SKM-1 (cell line): ENCODE results near the gene SGSM2.

ENCODE experiments used
- DNase-seq: peaks from one replicate; lab custom pipeline; 2025; ENCODE audit not compliant: unreplicated experiment; lab: John Stamatoyannopoulos, UW

SGSM2 gene

GRCh38 chr17:2366747-2367494, 29.6 kb downstream of the SGSM2 start:
- DNase-seq: no peak

GRCh38 chr17:2368359-2368758, 31.1 kb downstream of the SGSM2 start:
- DNase-seq: no peak

- DNase-seq: no peak
Measured at GRCh38 chr17:2369039-2369438, 31.7 kb downstream of the SGSM2 start.

- no peak for DNase-seq
Measured at GRCh38 chr17:2369551-2370210, 32.4 kb downstream of the SGSM2 start.

DNA sequence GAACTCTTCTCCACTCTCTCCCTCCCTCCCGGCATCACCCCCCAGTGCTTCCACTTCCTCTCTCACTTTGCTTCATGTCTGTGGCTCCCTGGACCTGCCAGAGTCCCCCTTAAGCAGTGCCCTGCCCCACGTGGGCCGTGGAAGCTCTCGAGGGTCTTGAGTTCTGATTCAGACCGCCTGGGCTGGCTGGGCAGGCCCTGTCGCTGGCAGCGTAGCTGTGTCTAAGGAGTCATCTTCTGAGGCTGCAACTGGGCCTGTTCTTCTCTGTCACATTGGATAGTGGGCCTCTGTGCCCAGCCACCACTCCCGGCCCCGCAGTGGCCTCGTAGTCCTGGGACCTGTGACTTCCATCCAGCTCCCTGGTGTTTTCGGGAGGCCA, 32.9 kb downstream of the SGSM2 start:
- no peak for DNase-seq

- no peak for DNase-seq
Measured at GRCh38 chr17:2371183-2372130, 34.2 kb downstream of the SGSM2 start.

DNA sequence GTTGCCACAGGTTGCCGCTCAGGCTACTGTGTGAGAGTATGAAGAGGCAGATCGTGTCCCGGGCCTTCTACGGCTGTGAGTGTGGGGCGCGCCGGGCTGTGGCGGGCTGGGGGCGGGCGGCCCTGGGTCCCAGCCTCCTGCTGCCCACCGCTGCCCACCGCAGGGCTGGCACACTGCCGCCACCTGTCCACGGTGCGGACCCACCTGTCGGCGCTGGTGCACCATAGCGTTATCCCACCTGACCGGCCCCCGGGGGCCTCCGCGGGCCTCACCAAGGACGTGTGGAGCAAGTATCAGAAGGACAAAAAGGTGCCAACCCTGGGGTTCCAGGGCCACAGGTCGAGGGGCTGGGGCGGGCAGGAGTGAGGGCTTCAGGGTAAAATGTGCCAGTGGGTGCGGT, 34.9 kb downstream of the SGSM2 start:
- DNase-seq: no peak

GRCh38 chr17:2372681-2373080, 35.4 kb downstream of the SGSM2 start:
- DNase-seq: no peak

- no peak for DNase-seq
Measured at GRCh38 chr17:2373179-2373578, 35.9 kb downstream of the SGSM2 start.

DNA sequence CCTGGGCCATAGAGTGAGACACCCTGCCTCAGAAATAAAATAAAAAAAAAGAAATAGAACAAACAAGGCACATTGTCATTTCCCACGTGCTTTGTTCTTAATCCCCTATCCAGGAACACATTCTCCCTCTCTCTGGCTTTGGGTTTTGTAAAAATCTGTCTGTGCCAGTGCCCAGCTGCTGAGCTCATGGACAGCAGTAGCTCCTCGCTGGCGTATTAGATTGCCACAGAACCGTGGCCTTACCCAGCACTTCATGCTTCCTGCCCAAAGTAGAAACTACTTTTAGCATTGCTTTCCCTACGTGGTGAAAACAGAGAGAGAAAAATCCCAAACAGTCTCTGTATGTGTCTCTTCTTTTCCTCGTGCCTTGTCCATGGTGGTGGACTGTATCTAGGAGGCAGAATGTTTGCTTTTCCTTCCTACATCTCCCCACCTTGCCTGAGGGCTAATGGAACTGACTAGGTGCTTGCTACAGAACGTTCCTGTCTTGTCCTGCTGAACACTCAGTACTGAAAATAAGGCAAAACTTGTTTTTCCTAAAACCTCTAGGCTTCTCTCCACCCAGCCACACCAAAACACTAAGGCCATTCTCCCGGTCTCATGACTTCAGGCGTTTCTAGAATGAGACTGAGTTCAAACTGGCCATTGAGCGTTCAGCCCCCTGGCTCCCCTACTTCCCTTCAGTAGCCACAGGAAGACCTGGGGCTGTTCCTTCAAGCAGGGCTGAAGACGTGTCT, 37.4 kb downstream of the SGSM2 start:
- DNase-seq: no peak

DNA sequence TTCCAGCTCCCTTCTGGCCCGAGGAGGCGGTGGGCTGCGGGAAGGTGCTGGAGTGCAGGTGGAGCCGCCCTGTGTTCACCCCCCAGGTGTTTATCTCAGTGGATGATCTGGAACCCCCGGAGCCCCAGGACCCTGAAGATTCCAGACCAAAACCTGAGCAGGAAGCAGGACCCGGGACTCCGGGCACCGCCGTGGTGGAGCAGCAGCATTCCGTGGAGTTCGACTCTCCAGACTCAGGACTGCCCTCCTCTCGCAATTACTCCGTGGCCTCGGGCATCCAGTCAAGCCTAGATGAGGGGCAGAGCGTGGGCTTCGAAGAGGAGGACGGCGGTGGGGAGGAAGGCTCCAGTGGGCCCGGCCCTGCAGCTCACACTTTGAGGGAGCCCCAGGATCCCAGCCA, 38.1 kb downstream of the SGSM2 start:
- DNase-seq: no peak

- DNase-seq: no peak
Measured at GRCh38 chr17:2376107-2376506, 38.8 kb downstream of the SGSM2 start.

DNA sequence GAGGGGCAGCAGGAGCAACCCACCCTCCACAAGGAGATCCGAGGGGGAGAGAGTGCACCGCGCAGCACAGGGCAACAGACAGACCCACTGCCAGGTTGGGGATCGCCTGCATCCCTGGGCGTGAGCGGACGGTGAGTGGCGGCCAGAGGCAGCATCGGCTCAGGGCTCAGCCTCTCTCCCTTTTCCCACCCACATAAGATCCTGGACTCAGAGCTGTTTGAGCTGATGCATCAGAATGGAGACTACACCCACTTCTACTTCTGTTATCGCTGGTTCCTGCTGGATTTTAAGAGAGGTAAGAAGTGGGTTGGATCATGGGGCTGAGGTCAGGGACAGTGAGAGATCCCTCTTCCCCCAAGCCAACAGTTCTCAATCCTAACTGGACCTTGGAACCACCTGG, 40.4 kb downstream of the SGSM2 start:
- no peak for DNase-seq

- no peak for DNase-seq
Measured at GRCh38 chr17:2378905-2379304, 41.6 kb downstream of the SGSM2 start.

DNA sequence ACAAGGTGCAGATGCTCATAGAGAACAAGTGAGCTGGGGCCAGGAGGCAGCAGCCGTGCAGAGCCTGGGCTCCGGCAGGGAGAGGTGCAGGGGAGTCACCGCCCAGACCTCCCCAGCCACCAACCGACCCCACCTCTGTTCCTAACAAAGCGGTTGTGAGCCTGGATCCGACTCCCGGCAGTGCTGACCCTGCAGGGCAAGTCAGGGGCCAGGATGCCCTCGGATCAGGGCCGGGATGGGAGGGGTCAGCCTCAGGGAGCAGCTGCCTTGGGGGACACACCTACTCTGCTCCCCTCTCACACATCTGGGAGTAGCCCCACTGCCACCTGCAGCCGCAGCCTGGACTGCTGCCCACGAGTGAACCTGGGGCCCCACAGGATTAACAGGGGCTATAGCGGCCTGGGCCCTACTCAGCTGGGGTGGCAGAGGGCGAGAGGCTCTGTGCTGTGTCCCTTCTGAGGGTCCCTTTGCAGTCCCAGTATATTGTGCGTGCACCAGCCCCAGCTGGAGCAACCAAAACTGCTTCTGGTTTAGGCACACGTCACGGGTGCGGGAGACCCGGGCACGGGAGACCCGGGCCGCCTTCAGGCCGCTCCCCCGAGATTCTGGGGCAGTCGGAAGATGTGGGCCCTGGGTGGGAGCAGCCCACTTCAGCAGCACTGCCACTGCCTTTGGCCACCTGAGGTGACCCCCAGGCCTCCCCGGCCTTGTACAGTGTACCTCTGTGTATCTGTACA, 42.4 kb downstream of the SGSM2 start:
- DNase-seq: no peak

- no peak for DNase-seq
Measured at GRCh38 chr17:2380226-2380922, 43.1 kb downstream of the SGSM2 start.

DNA sequence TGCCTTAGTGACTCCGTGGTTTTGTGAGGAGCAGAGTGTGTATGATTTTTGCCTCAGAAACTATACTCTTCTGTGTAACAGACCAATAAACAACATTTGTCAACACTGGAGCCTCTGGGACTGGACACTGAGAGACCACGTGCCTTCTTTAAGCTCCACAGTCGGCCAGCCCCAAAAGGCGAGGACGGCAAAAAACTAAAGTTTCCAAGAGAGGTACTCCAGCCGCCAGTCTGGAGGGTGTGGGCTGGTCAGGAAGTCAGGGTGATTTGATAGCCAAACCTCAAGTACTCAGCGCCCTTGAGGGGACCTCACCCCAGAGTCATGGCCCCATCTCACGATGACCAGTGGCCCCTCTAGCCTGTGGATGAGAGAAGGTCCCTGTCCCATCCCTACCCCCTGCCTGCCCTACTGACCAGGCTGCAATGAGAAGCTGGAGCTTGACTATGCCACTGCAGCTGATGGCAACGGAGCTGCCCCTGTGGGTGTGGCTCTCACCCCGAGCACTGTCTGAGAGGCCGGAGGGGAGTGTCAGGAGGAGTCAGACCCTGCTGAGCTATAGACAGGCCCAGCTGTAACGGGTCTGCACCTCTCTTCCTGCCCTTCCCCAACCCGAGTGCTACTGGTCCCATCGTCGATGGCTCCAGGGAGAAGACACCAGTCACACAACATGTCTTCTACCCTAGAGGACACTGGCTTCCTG, 43.8 kb downstream of the SGSM2 start:
- no peak for DNase-seq

DNA sequence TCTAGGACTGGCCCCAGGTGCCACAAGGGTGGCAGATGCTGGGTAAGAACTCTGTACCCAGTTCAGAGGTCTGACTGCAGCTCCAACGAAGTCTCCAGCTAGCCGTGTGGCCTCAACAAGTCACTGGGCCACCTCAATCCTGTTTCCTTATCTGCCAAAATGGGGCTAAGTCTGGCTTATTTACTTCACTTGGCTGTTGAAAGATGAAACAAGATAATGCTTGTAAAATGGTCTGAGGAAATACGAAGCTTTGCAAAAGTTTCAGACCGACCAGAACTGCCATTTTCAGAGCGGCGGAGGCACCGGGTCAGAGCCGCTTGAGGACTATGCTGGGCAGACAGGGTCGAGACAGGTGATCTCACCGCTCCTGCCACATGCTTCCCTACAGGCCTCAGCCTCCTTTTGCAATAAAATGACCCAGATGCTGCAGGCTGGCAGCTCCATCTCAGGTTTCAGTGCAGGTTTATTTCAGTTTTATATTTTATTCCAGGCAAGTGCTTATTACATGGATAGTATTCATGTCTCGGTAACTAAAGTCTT, 46.4 kb downstream of the SGSM2 start:
- no peak for DNase-seq
